GM12891 (cell line): ENCODE measurements around the gene NANS.

ENCODE experiments used
- POLR2A ChIP-seq: IDR thresholded peaks from 2 replicates; pipeline ENCODE4 v1.6.1; 2011; ENCODE audit warnings: low read depth, low read length, control low read depth
- POLR2AphosphoS5 ChIP-seq: IDR thresholded peaks from 2 replicates; pipeline ENCODE4 v1.6.1; 2011; ENCODE audit warnings: low read depth, low read length, control low read depth
- POU2F2 ChIP-seq: IDR thresholded peaks from 2 replicates; pipeline ENCODE4 v1.6.1; 2011; ENCODE audit warnings: low read depth, mild to moderate bottlenecking, control low read depth, low read length, moderate library complexity
- SPI1 ChIP-seq: IDR thresholded peaks from 2 replicates; pipeline ENCODE4 v1.6.1; 2011; ENCODE audit warnings: low read depth, low read length, control low read depth
- TAF1 ChIP-seq: IDR thresholded peaks from 2 replicates; pipeline ENCODE4 v1.6.1; 2011; ENCODE audit warnings: low read depth, low read length, control low read depth

- TF ChIP-seq POLR2AphosphoS5, result no peak
- no peak for TF ChIP-seq POLR2A
- no peak for TF ChIP-seq TAF1
- TF ChIP-seq POU2F2, result no peak
- TF ChIP-seq SPI1, result no peak
Observed at GRCh38 chr9:98011122-98011521, 45.4 kb upstream of the NANS start.
